Activated gamma-delta T cell (primary cell): ENCODE data around the gene CFAP410.

Experiments used
- DNase-seq: peaks from one replicate; lab custom pipeline; 2025; lab: John Stamatoyannopoulos, UW
- total RNA-seq, 2 donors: gene quantifications; one replicate each; lab custom pipeline; 2026; lab: John Stamatoyannopoulos, UW

Gene CFAP410
- 36.0 to 50.8 reads per million in 2 donors for total RNA-seq

- DNase-seq = peak; percentile 93
These were observed at the start of gene CFAP410 for GRCh38 chr21:44338971-44339910. TSS of gene CFAP410 (minus strand) at chr21:44339390. CDS start at chr21:44339194, 196 bp downstream.

GRCh38 chr21:44384968-44385367 lies 45.8 kb upstream of the CFAP410 start:
- no peak for DNase-seq

- no peak for DNase-seq
These were observed 44.0 kb upstream of the CFAP410 start for GRCh38 chr21:44383216-44383615.

GRCh38 chr21:44382536-44382935 lies 43.3 kb upstream of the CFAP410 start:
- DNase-seq = no peak

GRCh38 chr21:44381874-44382273 lies 42.7 kb upstream of the CFAP410 start:
- no peak for DNase-seq

- DNase-seq = no peak
These were observed 41.7 kb upstream of the CFAP410 start for GRCh38 chr21:44380876-44381275.

- no peak for DNase-seq
These were observed 41.0 kb upstream of the CFAP410 start for GRCh38 chr21:44379991-44380865.

GRCh38 chr21:44379515-44379848 lies 40.3 kb upstream of the CFAP410 start:
- DNase-seq = no peak

- DNase-seq = no peak
These were observed 39.7 kb upstream of the CFAP410 start for GRCh38 chr21:44378646-44379514.

GRCh38 chr21:44377922-44378645 lies 38.9 kb upstream of the CFAP410 start:
- no peak for DNase-seq

GRCh38 chr21:44377201-44377921 lies 38.2 kb upstream of the CFAP410 start:
- DNase-seq = no peak

GRCh38 chr21:44376606-44377005 lies 37.4 kb upstream of the CFAP410 start:
- DNase-seq = no peak

- no peak for DNase-seq
These were observed 36.6 kb upstream of the CFAP410 start for GRCh38 chr21:44375761-44376241.

GRCh38 chr21:44375281-44375651 lies 36.1 kb upstream of the CFAP410 start:
- no peak for DNase-seq

GRCh38 chr21:44374601-44375280 lies 35.6 kb upstream of the CFAP410 start:
- no peak for DNase-seq

- no peak for DNase-seq
These were observed 33.4 kb upstream of the CFAP410 start for GRCh38 chr21:44372616-44373015.

GRCh38 chr21:44371596-44371995 lies 32.4 kb upstream of the CFAP410 start:
- DNase-seq = no peak

GRCh38 chr21:44370786-44371410 lies 31.7 kb upstream of the CFAP410 start:
- no peak for DNase-seq
